MCF 10A (cell line): Measurements from ENCODE around the gene TMOD4. TPM values are rescaled to one million over a fixed set of nuclear protein-coding genes. Genes with fewer than 3 reads are reported as not detected.

ENCODE experiments used
- BruUV-seq: library from RNA; stranded (reverse); fragments of 400-500 nt; replicated peaks from 2 replicates; lab custom pipeline; 2021; lab: Mats Ljungman, UMichigan
- CTCF ChIA-PET: fragments of 300-600 bp; sonication (Branson Sonifier 250); formaldehyde crosslinking; extraction: SDS; loops from one replicate; lab custom pipeline; 2021; ENCODE audit warnings: antibody characterized with exemption, inconsistent platforms; lab: Yijun Ruan, JAX
- POLR2A ChIA-PET: fragments of 300-600, 350-650 bp; sonication (Branson Sonifier 250); formaldehyde crosslinking; extraction: SDS; loops from one replicate; lab custom pipeline; 2020; ENCODE audit warnings: antibody characterized with exemption, inconsistent platforms; lab: Yijun Ruan, JAX
- DNase-seq: peaks from one replicate; pipeline ENCODE4 v3.0.0-alpha.2; 2018; ENCODE audit not compliant: unreplicated experiment
- H3K27ac Mint-ChIP-seq: one replicate; pipeline ENCODE4 v1.8.0; 2022; ENCODE audit warnings: mild to moderate bottlenecking, low read depth, mixed read lengths; ENCODE audit not compliant: unreplicated experiment
- H3K27me3 Mint-ChIP-seq: one replicate; pipeline ENCODE4 v1.8.0; 2022; ENCODE audit warnings: mixed read lengths; ENCODE audit not compliant: insufficient read depth, unreplicated experiment
- H3K36me3 Mint-ChIP-seq: one replicate; pipeline ENCODE4 v1.8.0; 2022; ENCODE audit warnings: mild to moderate bottlenecking, moderate library complexity, mixed read lengths; ENCODE audit not compliant: insufficient read depth, unreplicated experiment
- H3K4me1 Mint-ChIP-seq: one replicate; pipeline ENCODE4 v1.8.0; 2022; ENCODE audit warnings: mixed read lengths; ENCODE audit not compliant: insufficient read depth, unreplicated experiment
- H3K4me3 Mint-ChIP-seq: one replicate; pipeline ENCODE4 v1.8.0; 2022; ENCODE audit warnings: mild to moderate bottlenecking, moderate library complexity, mixed read lengths; ENCODE audit not compliant: unreplicated experiment
- H3K9me3 Mint-ChIP-seq: one replicate; pipeline ENCODE4 v1.8.0; 2022; ENCODE audit warnings: mixed read lengths; ENCODE audit not compliant: unreplicated experiment
- intact Hi-C: fragments of 100-400 bp; cut with micrococcal nuclease; formaldehyde crosslinking; loops from 2 replicates; pipeline ENCODE4 v1.14.1; 2022
- total RNA-seq: library from RNA; stranded (reverse); gene quantifications from 2 replicates; pipeline ENCODE4 v1.2.3, GENCODE V29; 2022
- TF ChIP-seq, protein P1 (sequence below): fragments of 200-600 bp; IDR thresholded peaks from one replicate; pipeline ENCODE4 v1.8.0; 2022; ENCODE audit warnings: antibody characterized with exemption, mild to moderate bottlenecking; ENCODE audit not compliant: unreplicated experiment

The TMOD4 gene
- total RNA-seq, 1 experiment from 2014 or later = not detected

DNA sequence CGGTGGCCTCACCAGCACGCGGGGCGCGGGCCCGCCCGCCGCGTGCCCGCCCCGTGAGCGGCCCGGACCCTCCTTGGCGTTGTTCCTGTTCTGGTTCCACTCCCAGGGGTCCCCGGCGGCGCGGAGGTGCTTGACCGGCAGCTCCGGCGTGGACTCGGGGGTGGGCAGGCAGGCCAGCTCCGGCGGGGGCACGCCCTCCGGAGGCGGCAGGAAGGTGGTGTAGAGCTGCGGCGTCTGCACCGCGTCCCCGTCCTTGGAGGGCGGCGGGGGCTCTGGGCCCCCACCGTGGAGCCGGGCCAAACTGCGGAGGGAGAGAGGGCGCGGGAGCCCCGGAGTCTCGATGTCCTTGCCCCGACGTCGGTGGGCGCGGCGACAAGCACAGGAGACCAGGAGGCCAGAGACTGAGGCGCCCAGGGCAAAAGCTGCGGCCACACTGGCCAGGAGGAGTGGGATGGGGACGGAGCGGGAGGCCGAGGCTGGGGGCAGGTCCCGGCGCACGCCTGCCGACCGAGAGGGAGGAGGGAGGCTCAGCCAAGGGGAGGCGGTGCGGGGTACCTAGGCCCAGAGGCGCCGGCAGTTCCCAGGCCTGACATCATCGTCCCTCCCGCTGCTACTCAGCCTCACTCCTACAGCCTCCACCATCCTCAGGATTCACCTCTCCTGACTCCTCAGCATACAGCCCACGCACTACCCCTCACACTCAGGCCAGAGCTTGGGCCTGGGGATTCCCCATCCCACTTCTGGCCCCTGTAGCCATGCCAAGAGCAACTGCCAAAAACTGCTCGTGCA lies 42.6 kb downstream of the TMOD4 start:
- ChIA-PET CTCF (interaction anchor here (2.0 kb wide), 1 partner anchor 33 kb away, joined by 11 read pairs; no protein-coding TSS in a partner anchor), POLR2A (no interaction called here)
- intact Hi-C loops = no loop called here
- H3K4me3 Mint-ChIP-seq = no peak overlapping the region
- no peaks in the 10 kb centered on the region for H3K4me1 Mint-ChIP-seq
- H3K27ac Mint-ChIP-seq = no peak overlapping the region
- no TSS peak for BruUV-seq
- TF ChIP-seq, protein P1, sequence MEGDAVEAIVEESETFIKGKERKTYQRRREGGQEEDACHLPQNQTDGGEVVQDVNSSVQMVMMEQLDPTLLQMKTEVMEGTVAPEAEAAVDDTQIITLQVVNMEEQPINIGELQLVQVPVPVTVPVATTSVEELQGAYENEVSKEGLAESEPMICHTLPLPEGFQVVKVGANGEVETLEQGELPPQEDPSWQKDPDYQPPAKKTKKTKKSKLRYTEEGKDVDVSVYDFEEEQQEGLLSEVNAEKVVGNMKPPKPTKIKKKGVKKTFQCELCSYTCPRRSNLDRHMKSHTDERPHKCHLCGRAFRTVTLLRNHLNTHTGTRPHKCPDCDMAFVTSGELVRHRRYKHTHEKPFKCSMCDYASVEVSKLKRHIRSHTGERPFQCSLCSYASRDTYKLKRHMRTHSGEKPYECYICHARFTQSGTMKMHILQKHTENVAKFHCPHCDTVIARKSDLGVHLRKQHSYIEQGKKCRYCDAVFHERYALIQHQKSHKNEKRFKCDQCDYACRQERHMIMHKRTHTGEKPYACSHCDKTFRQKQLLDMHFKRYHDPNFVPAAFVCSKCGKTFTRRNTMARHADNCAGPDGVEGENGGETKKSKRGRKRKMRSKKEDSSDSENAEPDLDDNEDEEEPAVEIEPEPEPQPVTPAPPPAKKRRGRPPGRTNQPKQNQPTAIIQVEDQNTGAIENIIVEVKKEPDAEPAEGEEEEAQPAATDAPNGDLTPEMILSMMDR = no peak
- H3K9me3 Mint-ChIP-seq = no peaks in the 10 kb centered on the region
- H3K36me3 Mint-ChIP-seq = peaks cover 1% of the 10 kb centered on the region
- no peak for DNase-seq
- H3K27me3 Mint-ChIP-seq = no peaks in the 10 kb centered on the region

DNA sequence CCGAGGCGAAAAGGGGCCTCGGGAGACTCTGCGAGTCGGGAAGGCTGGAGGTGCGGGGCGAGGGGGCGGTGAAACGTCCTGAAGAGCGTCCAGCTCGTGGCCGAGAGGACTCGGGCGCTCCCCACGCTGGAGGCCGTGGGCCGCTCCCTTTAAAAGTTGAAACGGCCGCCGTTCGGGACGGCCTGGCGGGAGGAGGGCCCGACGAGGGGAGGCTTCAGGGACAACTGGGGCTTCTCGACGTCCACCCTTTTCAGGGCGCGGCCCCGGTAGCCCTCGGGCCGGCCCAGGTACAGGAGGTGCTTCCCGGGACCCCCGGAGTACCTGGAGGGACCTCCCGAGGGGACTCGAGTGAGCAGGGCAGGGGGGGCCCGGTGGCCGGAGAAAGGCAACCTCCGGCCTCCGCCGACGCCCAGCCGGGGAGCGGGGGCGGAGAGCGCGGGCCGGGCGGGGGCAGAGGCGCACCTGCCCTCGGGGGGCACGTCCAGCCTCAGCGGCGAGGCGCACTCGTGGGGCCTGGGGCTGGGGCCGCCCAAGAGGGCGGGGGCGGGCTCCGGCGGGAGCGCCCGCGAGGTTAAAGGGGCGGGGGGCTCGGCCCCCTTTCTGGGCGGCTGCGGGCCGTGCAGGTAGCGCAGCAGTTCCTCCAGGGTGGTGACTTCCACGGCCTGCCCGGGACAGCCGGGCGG lies 43.3 kb downstream of the TMOD4 start:
- CTCF ChIA-PET = no interaction called here
- Mint-ChIP-seq H3K27me3 (no peaks in the 10 kb centered on the region), H3K4me1 (no peaks in the 10 kb centered on the region), H3K9me3 (no peaks in the 10 kb centered on the region), H3K36me3 (no peaks in the 10 kb centered on the region), H3K27ac (no peak overlapping the region), H3K4me3 (no peak overlapping the region)
- intact Hi-C loops = no loop called here
- POLR2A ChIA-PET = no interaction called here
- no TSS peak for BruUV-seq
- TF ChIP-seq, protein P1 = no peak
- no peak for DNase-seq

DNA sequence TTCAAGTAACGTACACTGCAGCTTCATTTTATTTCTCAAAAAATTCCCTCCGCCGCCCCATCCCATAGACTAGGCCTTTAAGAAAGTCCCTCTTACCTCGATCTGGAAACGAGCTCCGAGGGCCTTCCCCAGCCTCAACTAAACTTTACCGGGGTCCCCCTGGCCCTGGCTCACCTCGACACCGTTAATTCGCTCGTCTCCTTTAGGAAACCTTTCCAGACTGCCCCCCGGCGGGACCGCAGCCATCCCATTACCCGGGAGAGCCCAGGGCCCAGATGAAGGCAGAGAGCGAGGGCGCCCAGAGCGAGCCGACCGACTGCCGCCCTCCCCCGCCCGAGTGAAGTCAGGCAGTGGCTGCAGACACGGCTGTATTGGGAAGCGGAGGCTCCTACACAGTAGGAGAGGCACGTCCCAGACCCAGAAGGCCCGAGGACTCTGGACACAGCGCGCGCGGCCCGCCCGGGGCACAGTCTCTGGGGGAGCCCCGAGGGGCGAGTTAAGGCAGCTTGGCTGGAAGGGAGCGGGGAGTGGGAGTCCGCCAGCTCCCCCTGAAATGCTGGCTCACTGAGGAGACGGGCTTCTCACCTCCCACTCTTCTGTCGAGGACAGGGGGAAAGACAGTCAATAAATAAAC lies 44.0 kb downstream of the TMOD4 start:
- H3K36me3 Mint-ChIP-seq = no peaks in the 10 kb centered on the region
- H3K4me1 Mint-ChIP-seq = no peaks in the 10 kb centered on the region
- intact Hi-C loops = no loop called here
- no peaks in the 10 kb centered on the region for H3K9me3 Mint-ChIP-seq
- ChIA-PET CTCF (interaction anchor here (0.6 to 1.3 kb wide), 3 partner anchors 9 to 35 kb away, joined by 3 read pairs; no protein-coding TSS in a partner anchor), POLR2A (no interaction called here)
- TF ChIP-seq, protein P1 = no peak
- DNase-seq = no peak
- H3K4me3 Mint-ChIP-seq = no peak overlapping the region
- no peaks in the 10 kb centered on the region for H3K27me3 Mint-ChIP-seq
- H3K27ac Mint-ChIP-seq = no peak overlapping the region
- BruUV-seq = no TSS peak
